Karpas-422 (cell line): ENCODE results near the gene RGS3. TPM values are rescaled to one million over a fixed set of nuclear protein-coding genes. Genes with fewer than 3 reads are reported as not detected.

Experiments used
- DNase-seq: peaks from one replicate; pipeline ENCODE4 v3.0.0-alpha.2; 2015
- H2AFZ ChIP-seq: fragments of 200-600 bp; sonication (generic); 2 replicates; pipeline ENCODE4 v1.6.1; 2014; ENCODE audit warnings: antibody characterized with exemption, low read length, mixed read lengths
- H3K27ac ChIP-seq: fragments of 200-600 bp; sonication (generic); 2 replicates; pipeline ENCODE4 v1.5.1; 2014; ENCODE audit warnings: mild to moderate bottlenecking, low read length, moderate library complexity
- H3K27me3 ChIP-seq: fragments of 200-600 bp; sonication (generic); 2 replicates; pipeline ENCODE4 v1.6.1; 2014; ENCODE audit warnings: low read length, mixed read lengths
- H3K36me3 ChIP-seq: fragments of 200-600 bp; sonication (generic); 2 replicates; pipeline ENCODE4 v1.6.1; 2014; ENCODE audit warnings: low read length, mixed read lengths; ENCODE audit not compliant: insufficient read depth
- H3K4me1 ChIP-seq: fragments of 200-600 bp; sonication (generic); 2 replicates; pipeline ENCODE4 v1.6.1; 2014; ENCODE audit warnings: mild to moderate bottlenecking, low read length, mixed read lengths
- H3K4me2 ChIP-seq: fragments of 200-600 bp; sonication (generic); 2 replicates; pipeline ENCODE4 v1.6.1; 2014; ENCODE audit warnings: low read length, low read depth, mild to moderate bottlenecking; ENCODE audit not compliant: poor library complexity, severe bottlenecking
- H3K4me3 ChIP-seq: fragments of 200-600 bp; sonication (generic); 2 replicates; pipeline ENCODE4 v1.5.1; 2014; ENCODE audit warnings: mild to moderate bottlenecking, antibody characterized with exemption, low read length, mixed read lengths
- H3K79me2 ChIP-seq: fragments of 200-600 bp; sonication (generic); 2 replicates; pipeline ENCODE4 v1.6.1; 2014; ENCODE audit warnings: mild to moderate bottlenecking, low read length, mixed read lengths
- H3K9ac ChIP-seq: fragments of 200-600 bp; sonication (generic); 2 replicates; pipeline ENCODE4 v1.6.0; 2014; ENCODE audit warnings: low read length
- H3K9me2 ChIP-seq: fragments of 200-600 bp; sonication (generic), shearing (Covaris generic); replicated peaks from 2 replicates; pipeline ENCODE4 v1.6.0; 2014; ENCODE audit warnings: mild to moderate bottlenecking, low read length, moderate library complexity; ENCODE audit not compliant: insufficient read depth
- H3K9me3 ChIP-seq: fragments of 300-700, 200-600 bp; sonication (generic); 2 replicates; pipeline ENCODE4 v1.6.1; 2014; ENCODE audit warnings: low read length, mixed read lengths
- H4K20me1 ChIP-seq: fragments of 200-600 bp; sonication (generic); 2 replicates; pipeline ENCODE4 v1.6.1; 2014; ENCODE audit warnings: mild to moderate bottlenecking, antibody characterized with exemption, low read length, low read depth; ENCODE audit not compliant: insufficient read depth
- total RNA-seq: library from RNA; depleted of rRNA; stranded (reverse); fragments of >200 nt; shearing (Covaris generic); gene quantifications from 2 replicates; pipeline ENCODE4 v1.2.3, GENCODE V29; 2014; ENCODE audit warnings: low replicate concordance

RGS3 gene
- total RNA-seq, 1 experiment from 2014 or later: 1.3 TPM

DNA sequence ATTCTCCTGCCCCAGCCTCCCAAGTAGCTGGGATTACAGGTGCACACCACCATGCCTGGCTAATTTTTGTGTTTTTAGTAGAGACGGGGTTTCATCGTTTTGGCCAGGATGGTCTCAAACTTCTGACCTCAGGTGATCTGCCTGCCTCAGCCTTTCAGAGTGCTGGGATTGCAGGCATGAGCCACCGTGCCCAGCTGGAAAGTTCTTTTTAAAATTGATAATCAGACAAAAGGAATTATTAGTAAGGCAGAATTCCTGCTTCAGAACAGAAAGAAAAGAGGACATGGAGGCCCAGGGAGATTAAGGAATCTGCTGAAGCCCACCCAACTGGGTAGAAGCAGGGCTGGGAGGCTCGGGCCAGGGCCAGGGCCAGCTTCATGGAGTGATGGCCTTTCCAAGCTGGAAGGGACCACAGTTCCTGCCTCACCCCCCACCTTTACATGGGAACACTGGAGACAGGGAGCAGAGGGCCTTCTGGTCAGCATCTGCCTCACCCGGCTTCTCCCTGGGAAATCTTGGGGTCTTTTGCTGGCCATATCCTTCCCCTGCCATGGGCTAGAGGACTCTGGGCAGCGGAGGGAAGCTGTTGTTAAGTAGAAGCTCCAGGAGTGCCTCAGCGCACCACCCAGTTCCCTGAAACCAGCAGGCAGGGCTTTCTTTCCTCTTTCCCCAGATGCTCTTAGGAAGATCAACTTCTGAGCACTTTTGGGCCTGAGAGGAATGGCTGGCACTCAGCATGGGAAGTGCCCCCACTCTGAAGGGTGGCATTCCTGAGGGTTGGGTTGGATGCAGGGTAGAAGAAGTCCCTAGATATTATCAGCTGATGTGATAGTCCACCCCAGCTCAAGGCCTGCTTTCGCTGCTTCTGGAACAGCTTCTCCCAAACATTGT is 70.1 kb downstream of the RGS3 start:
- H4K20me1 ChIP-seq: no peaks in the 10 kb centered on the region
- no peaks in the 10 kb centered on the region for H3K9me3 ChIP-seq
- H3K27me3 ChIP-seq: no peaks in the 10 kb centered on the region
- H3K9ac ChIP-seq: no peak overlapping the region
- H3K4me1 ChIP-seq: no peaks in the 10 kb centered on the region
- H2AFZ ChIP-seq: no peak overlapping the region
- H3K9me2 ChIP-seq: no peaks in the 10 kb centered on the region
- DNase-seq: no peak
- H3K27ac ChIP-seq: no peak overlapping the region
- H3K36me3 ChIP-seq: no peaks in the 10 kb centered on the region
- no peak overlapping the region for H3K4me2 ChIP-seq
- H3K79me2 ChIP-seq: no peaks in the 10 kb centered on the region
- H3K4me3 ChIP-seq: no peak overlapping the region

DNA sequence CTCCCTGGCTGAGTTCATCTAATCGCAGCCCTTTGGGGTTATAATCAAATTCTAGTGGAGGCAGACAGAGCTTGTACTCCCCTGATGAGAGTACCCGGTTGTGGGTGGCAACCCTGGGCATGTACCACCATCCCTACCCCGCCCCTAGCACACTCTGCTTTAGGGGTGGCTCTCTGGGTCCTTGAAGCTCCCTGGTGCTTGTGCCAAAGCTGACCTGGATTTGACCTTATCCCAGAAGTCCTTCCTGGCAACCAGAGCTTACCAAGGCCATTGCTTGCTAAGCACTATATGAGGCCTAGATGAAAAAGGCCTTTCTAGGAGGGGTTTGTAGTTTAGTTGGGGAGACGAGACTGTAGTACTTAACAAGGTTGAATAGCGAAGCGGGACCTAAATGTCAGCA is 72.2 kb downstream of the RGS3 start:
- H3K4me3 ChIP-seq: no peak overlapping the region
- no peak for DNase-seq

DNA sequence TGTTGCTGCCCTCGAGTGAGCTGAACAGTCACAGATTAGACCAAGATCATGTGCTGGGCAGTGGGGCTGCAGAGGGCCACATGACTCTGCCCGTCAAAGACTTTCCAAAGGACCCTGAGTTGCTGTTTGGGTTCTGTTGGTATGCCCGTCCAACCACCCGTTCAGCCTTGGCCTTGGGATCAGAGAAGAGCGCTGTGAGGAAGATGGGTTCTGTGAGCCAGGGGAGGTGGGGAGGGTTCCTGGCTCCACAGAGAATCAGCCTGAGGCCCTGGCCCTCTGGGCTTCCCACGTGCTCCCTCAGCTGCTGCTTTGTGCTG is 72.6 kb downstream of the RGS3 start:
- DNase-seq: no peak
- H3K9ac ChIP-seq: no peak overlapping the region
- no peaks in the 10 kb centered on the region for H4K20me1 ChIP-seq
- H3K4me3 ChIP-seq: no peak overlapping the region
- no peaks in the 10 kb centered on the region for H3K79me2 ChIP-seq
- H3K9me2 ChIP-seq: no peaks in the 10 kb centered on the region
- H2AFZ ChIP-seq: no peak overlapping the region
- H3K4me1 ChIP-seq: no peaks in the 10 kb centered on the region
- H3K27ac ChIP-seq: no peak overlapping the region
- no peaks in the 10 kb centered on the region for H3K9me3 ChIP-seq
- H3K36me3 ChIP-seq: no peaks in the 10 kb centered on the region
- H3K4me2 ChIP-seq: no peak overlapping the region
- H3K27me3 ChIP-seq: no peaks in the 10 kb centered on the region

More for the DNA sequence above, 72.2 kb downstream of the RGS3 start:
- no peaks in the 10 kb centered on the region for H3K9me3 ChIP-seq
- no peaks in the 10 kb centered on the region for H3K27me3 ChIP-seq
- H3K36me3 ChIP-seq: no peaks in the 10 kb centered on the region
- no peaks in the 10 kb centered on the region for H3K79me2 ChIP-seq
- H3K4me1 ChIP-seq: no peaks in the 10 kb centered on the region
- no peak overlapping the region for H3K9ac ChIP-seq
- H2AFZ ChIP-seq: no peak overlapping the region
- H3K9me2 ChIP-seq: no peaks in the 10 kb centered on the region
- H3K4me2 ChIP-seq: no peak overlapping the region
- no peak overlapping the region for H3K27ac ChIP-seq
- H4K20me1 ChIP-seq: no peaks in the 10 kb centered on the region

GRCh38 chr9:113536483-113537228 is 73.1 kb downstream of the RGS3 start:
- H3K27ac ChIP-seq: no peak overlapping the region
- H3K36me3 ChIP-seq: no peaks in the 10 kb centered on the region
- no peaks in the 10 kb centered on the region for H3K9me2 ChIP-seq
- no peak for DNase-seq
- no peak overlapping the region for H3K4me3 ChIP-seq
- no peak overlapping the region for H3K4me2 ChIP-seq
- H3K4me1 ChIP-seq: no peaks in the 10 kb centered on the region
- no peaks in the 10 kb centered on the region for H3K79me2 ChIP-seq
- no peaks in the 10 kb centered on the region for H4K20me1 ChIP-seq
- H2AFZ ChIP-seq: no peak overlapping the region
- no peak overlapping the region for H3K9ac ChIP-seq
- no peaks in the 10 kb centered on the region for H3K27me3 ChIP-seq
- H3K9me3 ChIP-seq: no peaks in the 10 kb centered on the region

DNA sequence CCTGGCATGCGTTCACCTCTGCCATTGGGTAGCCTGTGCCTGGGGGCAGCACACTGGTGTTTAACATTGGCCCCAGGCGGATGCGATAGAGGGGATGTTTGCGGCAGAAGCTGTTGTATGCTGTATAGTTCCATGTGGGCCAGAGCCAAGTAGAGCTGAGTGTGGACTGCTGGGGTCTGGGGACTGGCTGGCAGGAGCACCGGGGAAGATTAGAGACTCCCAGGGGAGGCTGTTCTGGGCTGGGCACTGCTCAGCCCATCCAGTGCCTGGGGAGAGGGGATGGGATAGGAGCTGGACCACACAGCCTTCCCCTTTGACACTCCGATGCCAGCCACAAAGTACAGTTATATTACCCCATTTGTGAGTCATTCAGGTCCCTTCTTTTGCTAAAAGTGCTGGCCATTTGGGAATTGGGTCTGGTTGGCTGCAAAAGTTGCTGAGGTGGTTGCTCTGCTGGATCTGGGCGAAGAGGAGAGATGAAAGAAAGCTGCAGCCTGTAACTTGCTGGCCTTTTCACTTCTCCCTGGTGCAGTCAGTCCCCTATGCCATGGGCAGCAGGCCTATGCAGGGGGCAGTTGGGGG is 73.8 kb downstream of the RGS3 start:
- Histone ChIP-seq H3K36me3 (no peaks in the 10 kb centered on the region), H3K27me3 (no peaks in the 10 kb centered on the region), H3K4me1 (no peaks in the 10 kb centered on the region), H3K9me3 (no peaks in the 10 kb centered on the region), H3K79me2 (no peaks in the 10 kb centered on the region), H3K27ac (no peak overlapping the region), H2AFZ (no peak overlapping the region), H3K9me2 (no peaks in the 10 kb centered on the region), H3K4me2 (no peak overlapping the region), H3K9ac (no peak overlapping the region), H3K4me3 (no peak overlapping the region), H4K20me1 (no peaks in the 10 kb centered on the region)
- no peak for DNase-seq

DNA sequence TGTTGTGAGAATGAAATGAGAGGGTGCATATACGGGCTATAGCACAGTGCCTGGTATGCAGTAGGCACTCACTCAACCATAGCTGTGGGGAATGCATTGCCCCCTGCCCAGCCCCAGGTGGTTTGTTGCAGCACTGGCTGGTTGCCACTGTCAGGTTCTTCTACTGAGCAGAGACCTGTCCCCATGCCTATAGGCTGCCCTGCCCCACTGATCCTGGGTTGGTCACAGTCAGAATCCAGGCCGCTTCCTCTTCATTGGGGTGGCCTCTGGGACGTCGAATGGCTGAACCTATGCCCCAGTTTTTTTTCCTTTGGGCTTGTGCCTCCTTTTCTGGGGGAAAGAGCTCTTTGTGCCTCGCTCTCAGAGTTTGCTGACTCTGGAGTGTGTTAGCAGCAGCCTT is 74.6 kb downstream of the RGS3 start:
- Histone ChIP-seq H3K9me3 (no peaks in the 10 kb centered on the region), H4K20me1 (no peaks in the 10 kb centered on the region), H3K36me3 (no peaks in the 10 kb centered on the region), H3K27me3 (no peaks in the 10 kb centered on the region), H2AFZ (no peak overlapping the region), H3K4me2 (no peak overlapping the region), H3K79me2 (no peaks in the 10 kb centered on the region), H3K9ac (no peak overlapping the region), H3K4me3 (no peak overlapping the region), H3K27ac (no peak overlapping the region), H3K4me1 (no peaks in the 10 kb centered on the region), H3K9me2 (no peaks in the 10 kb centered on the region)
- no peak for DNase-seq

- H3K9me3 ChIP-seq: no peaks in the 10 kb centered on the region
These were observed 75.3 kb downstream of the RGS3 start for GRCh38 chr9:113538701-113539430.

GRCh38 chr9:113540466-113540865 is 76.9 kb downstream of the RGS3 start:
- H3K4me2 ChIP-seq: no peak overlapping the region
- no peaks in the 10 kb centered on the region for H3K4me1 ChIP-seq
- no peaks in the 10 kb centered on the region for H3K36me3 ChIP-seq
- H3K9me3 ChIP-seq: no peaks in the 10 kb centered on the region
- H2AFZ ChIP-seq: no peak overlapping the region
- no peak overlapping the region for H3K9ac ChIP-seq
- no peak for DNase-seq
- H3K79me2 ChIP-seq: no peaks in the 10 kb centered on the region
- H4K20me1 ChIP-seq: no peaks in the 10 kb centered on the region
- H3K27me3 ChIP-seq: no peaks in the 10 kb centered on the region
- no peak overlapping the region for H3K4me3 ChIP-seq
- H3K27ac ChIP-seq: no peak overlapping the region
- H3K9me2 ChIP-seq: no peaks in the 10 kb centered on the region

More at GRCh38 chr9:113538701-113539430, 75.3 kb downstream of the RGS3 start:
- no peak overlapping the region for H2AFZ ChIP-seq
- H3K79me2 ChIP-seq: no peaks in the 10 kb centered on the region
- no peaks in the 10 kb centered on the region for H3K36me3 ChIP-seq
- no peaks in the 10 kb centered on the region for H3K9me2 ChIP-seq
- H3K4me1 ChIP-seq: no peaks in the 10 kb centered on the region
- H3K4me2 ChIP-seq: no peak overlapping the region
- H3K27me3 ChIP-seq: no peaks in the 10 kb centered on the region
- no peak overlapping the region for H3K9ac ChIP-seq
- no peak overlapping the region for H3K27ac ChIP-seq
- no peak for DNase-seq
- H3K4me3 ChIP-seq: no peak overlapping the region
- no peaks in the 10 kb centered on the region for H4K20me1 ChIP-seq
